Erythroblast (primary cell): ENCODE data around the gene MED27.

Experiments
- GATA1 ChIP-seq: IDR thresholded peaks from 2 replicates; pipeline ENCODE4 v1.6.1; 2011; ENCODE audit warnings: low read depth, mild to moderate bottlenecking, control low read depth, low read length, moderate library complexity
- POLR2A ChIP-seq: IDR thresholded peaks from 2 replicates; pipeline ENCODE4 v1.6.1; 2011; ENCODE audit warnings: mild to moderate bottlenecking, low read length

DNA sequence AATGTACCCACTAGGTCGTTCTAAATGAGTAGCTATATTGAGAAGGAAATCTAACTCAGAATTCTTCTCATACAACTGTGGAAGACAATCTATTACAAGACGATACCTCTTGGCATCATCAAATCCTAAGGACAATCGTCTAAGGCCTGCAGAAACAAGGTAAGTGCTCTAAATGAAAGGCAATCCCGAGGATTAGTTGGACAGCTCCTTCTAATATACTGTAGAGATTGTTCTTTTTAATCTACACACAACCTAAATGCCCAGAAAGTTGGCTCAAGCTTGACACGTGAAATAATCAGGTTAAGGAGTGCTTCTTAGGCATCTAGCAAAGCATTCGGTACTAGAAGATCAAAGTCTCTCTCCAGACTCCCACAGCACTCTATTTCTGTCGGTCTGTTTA lies 55.1 kb downstream of the MED27 start:
- TF ChIP-seq POLR2A: no peak
- no peak for TF ChIP-seq GATA1
